ENCODE measurements around the gene SCAMP5. TPM values are rescaled to one million over a fixed set of nuclear protein-coding genes. Genes with fewer than 3 reads are reported as not detected.

Gene SCAMP5
- total RNA-seq, 3 donors from 2014 or later (not counting 1 experiment from before 2014, with no cell fraction given) = 0.09 to 2.7 (median 0.54) TPM

GRCh38 chr15:75036212-75036616 lies 40.9 kb downstream of the SCAMP5 start:
- ATAC-seq (no peak), DNase-seq (no peak)
- intact Hi-C loops (cut with micrococcal nuclease) = no loop called here
- no peaks in the 10 kb centered on the region for H3K9me3 Mint-ChIP-seq
- no peak for TF ChIP-seq CTCF (IDR thresholded peaks at IDR 0.05)
- WGBS (ENCODE audit: insufficient coverage) = 93% methylated on average over 2 of the region's 2 CpGs
- no peaks in the 10 kb centered on the region for H3K36me3 Mint-ChIP-seq
- peak overlapping the region in 1 of 2 donors; percentile 86 for H3K27ac Mint-ChIP-seq
- Histone ChIP-seq H3K27me3 (ENCODE audit: control insufficient read depth, insufficient read depth, low read length) (no peaks in the 10 kb centered on the region), H3K27ac (ENCODE audit: low read length) (no peak overlapping the region), H3K4me1 (ENCODE audit: control insufficient read depth, insufficient read depth, low read length) (peaks cover 21% of the 10 kb centered on the region), H3K4me3 (ENCODE audit: low read length) (no peak overlapping the region), H3K36me3 (ENCODE audit: control insufficient read depth, insufficient read depth, low read length) (no peaks in the 10 kb centered on the region), H3K9me3 (ENCODE audit: control insufficient read depth, insufficient read depth, low read length) (no peaks in the 10 kb centered on the region)
- no peak overlapping the region for H3K4me3 Mint-ChIP-seq
- peaks cover 28 to 35% of the 10 kb centered on the region in 2 donors for H3K4me1 Mint-ChIP-seq
- H3K27me3 Mint-ChIP-seq (ENCODE audit: low read depth in 2 of 2) = no peaks in the 10 kb centered on the region

GRCh38 chr15:75037685-75038084 lies 42.3 kb downstream of the SCAMP5 start:
- Histone ChIP-seq H3K27ac (ENCODE audit: low read length) (no peak overlapping the region), H3K4me3 (ENCODE audit: low read length) (no peak overlapping the region), H3K27me3 (ENCODE audit: control insufficient read depth, insufficient read depth, low read length) (no peaks in the 10 kb centered on the region), H3K36me3 (ENCODE audit: control insufficient read depth, insufficient read depth, low read length) (no peaks in the 10 kb centered on the region), H3K9me3 (ENCODE audit: control insufficient read depth, insufficient read depth, low read length) (no peaks in the 10 kb centered on the region), H3K4me1 (ENCODE audit: control insufficient read depth, insufficient read depth, low read length) (peaks cover 32% of the 10 kb centered on the region)
- WGBS (ENCODE audit: insufficient coverage) = 58% methylated on average over 6 of the region's 6 CpGs
- intact Hi-C loops (cut with micrococcal nuclease) = no loop called here
- no peak for DNase-seq
- ATAC-seq = peak in 2 of 3 donors; percentile 60 to 66
- no peak for TF ChIP-seq CTCF (IDR thresholded peaks at IDR 0.05)
- Mint-ChIP-seq H3K36me3 (no peaks in the 10 kb centered on the region), H3K27me3 (ENCODE audit: low read depth in 2 of 2) (no peaks in the 10 kb centered on the region), H3K4me3 (no peak overlapping the region), H3K9me3 (no peaks in the 10 kb centered on the region), H3K27ac (peak overlapping the region; percentile 4 to 86), H3K4me1 (peaks cover 35 to 44% of the 10 kb centered on the region in 2 donors)

- ATAC-seq = no peak
- no peaks in the 10 kb centered on the region for H3K9me3 ChIP-seq (ENCODE audit: control insufficient read depth, insufficient read depth, low read length)
- H3K4me1 ChIP-seq (ENCODE audit: control insufficient read depth, insufficient read depth, low read length) = peaks cover 38% of the 10 kb centered on the region
- Mint-ChIP-seq H3K9me3 (no peaks in the 10 kb centered on the region), H3K4me3 (no peak overlapping the region), H3K27me3 (ENCODE audit: low read depth in 2 of 2) (no peaks in the 10 kb centered on the region), H3K36me3 (no peaks in the 10 kb centered on the region), H3K4me1 (peaks cover 41 to 50% of the 10 kb centered on the region in 2 donors), H3K27ac (peak overlapping the region; percentile 4 to 86)
- H3K27ac ChIP-seq (ENCODE audit: low read length) = no peak overlapping the region
- intact Hi-C loops (cut with micrococcal nuclease) = no loop called here
- H3K36me3 ChIP-seq (ENCODE audit: control insufficient read depth, insufficient read depth, low read length) = no peaks in the 10 kb centered on the region
- 69% methylated on average over 3 of the region's 3 CpGs for WGBS (ENCODE audit: insufficient coverage)
- no peak overlapping the region for H3K4me3 ChIP-seq (ENCODE audit: low read length)
- TF ChIP-seq CTCF (IDR thresholded peaks at IDR 0.05) = no peak
- DNase-seq = no peak
- no peaks in the 10 kb centered on the region for H3K27me3 ChIP-seq (ENCODE audit: control insufficient read depth, insufficient read depth, low read length)
Observed at GRCh38 chr15:75038231-75038630, 42.9 kb downstream of the SCAMP5 start.
